IMR-90 (cell line): Measurements from ENCODE around the gene ZNF41. TPM values are rescaled to one million over a fixed set of nuclear protein-coding genes. Genes with fewer than 3 reads are reported as not detected.

ENCODE experiments used
- ATAC-seq: fragments of 200-7000 bp; cut with Tn5 transposase; 2 replicates; pipeline ENCODE4 v1.9.1; 2020; ENCODE audit warnings: low read depth, mild to moderate bottlenecking, moderate library complexity
- BruUV-seq: library from RNA; stranded (reverse); fragments of 400-500 nt; replicated peaks from 2 replicates; lab custom pipeline; 2021; lab: Mats Ljungman, UMichigan
- CTCF ChIA-PET: fragments of 300-600 bp; formaldehyde crosslinking; extraction: SDS; loops from one replicate; lab custom pipeline; 2021; ENCODE audit warnings: antibody characterized with exemption; lab: Yijun Ruan, JAX
- POLR2A ChIA-PET: fragments of 300-600 bp; sonication (Branson Sonifier 250); formaldehyde crosslinking; loops from one replicate; lab custom pipeline; 2022; ENCODE audit warnings: antibody characterized with exemption; ENCODE audit not compliant: unreplicated experiment; lab: Charles Lee
- DNase-seq: peaks from one replicate; pipeline ENCODE4 v3.0.0; 2013
- H2AFZ ChIP-seq: replicated peaks from 2 replicates; pipeline ENCODE3; 2013; ENCODE audit warnings: low read length, mild to moderate bottlenecking; ENCODE audit not compliant: poor library complexity
- H2AK5ac ChIP-seq: 2 replicates; pipeline ENCODE4 v1.6.1; 2013; ENCODE audit warnings: low read depth, low read length, inconsistent platforms
- H2AK9ac ChIP-seq: replicated peaks from 2 replicates; pipeline ENCODE3; 2013; ENCODE audit warnings: mild to moderate bottlenecking, low read depth, low read length, moderate library complexity; ENCODE audit not compliant: poor library complexity
- H2BK120ac ChIP-seq: 2 replicates; pipeline ENCODE4 v1.6.1; 2013; ENCODE audit warnings: low read depth, low read length, inconsistent platforms
- H2BK15ac ChIP-seq: 3 replicates; pipeline ENCODE4 v1.6.1; 2013; ENCODE audit warnings: low read depth, low read length, inconsistent platforms
- H2BK20ac ChIP-seq: 2 replicates; pipeline ENCODE4 v1.6.1; 2013; ENCODE audit warnings: low read depth, mild to moderate bottlenecking, inconsistent platforms, low read length, moderate library complexity
- H2BK5ac ChIP-seq: 2 replicates; pipeline ENCODE4 v1.6.1; 2013; ENCODE audit warnings: mild to moderate bottlenecking, low read depth, low read length, inconsistent platforms; ENCODE audit not compliant: poor library complexity, severe bottlenecking
- H3K14ac ChIP-seq: replicated peaks from 2 replicates; pipeline ENCODE4 v1.6.1; 2013; ENCODE audit warnings: low read depth, low read length, inconsistent platforms
- H3K18ac ChIP-seq: 2 replicates; pipeline ENCODE4 v1.6.1; 2013; ENCODE audit warnings: low read depth, low read length, control low read depth
- H3K23ac ChIP-seq: 2 replicates; pipeline ENCODE4 v1.6.1; 2013; ENCODE audit warnings: low read depth, low read length, inconsistent platforms
- H3K27ac ChIP-seq: 2 replicates; pipeline ENCODE4 v1.5.1; 2013; ENCODE audit warnings: mild to moderate bottlenecking, control low read depth, low read length; ENCODE audit not compliant: insufficient read depth
- H3K27me3 ChIP-seq: 2 replicates; pipeline ENCODE4 v1.6.1; 2013; ENCODE audit warnings: low read length; ENCODE audit not compliant: control insufficient read depth, insufficient read depth
- H3K36me3 ChIP-seq: 2 replicates; pipeline ENCODE4 v1.6.1; 2013; ENCODE audit warnings: low read length, mixed read lengths; ENCODE audit not compliant: control insufficient read depth, insufficient read depth
- H3K4ac ChIP-seq: 2 replicates; pipeline ENCODE4 v1.6.1; 2013; ENCODE audit warnings: low read depth, low read length, inconsistent platforms
- H3K4me1 ChIP-seq: 2 replicates; pipeline ENCODE4 v1.6.1; 2013; ENCODE audit warnings: low read length, mixed read lengths; ENCODE audit not compliant: control insufficient read depth, insufficient read depth
- H3K4me2 ChIP-seq: 2 replicates; pipeline ENCODE4 v1.6.1; 2013; ENCODE audit warnings: low read depth, mild to moderate bottlenecking, control low read depth, low read length, moderate library complexity
- H3K4me3 ChIP-seq: 2 replicates; pipeline ENCODE4 v1.5.1; 2013; ENCODE audit warnings: low read depth, mild to moderate bottlenecking, control low read depth, low read length, moderate library complexity; ENCODE audit not compliant: insufficient read depth
- H3K56ac ChIP-seq: 2 replicates; pipeline ENCODE4 v1.6.1; 2013; ENCODE audit warnings: low read length, inconsistent platforms; ENCODE audit not compliant: insufficient read depth; ENCODE audit errors: extremely low read depth
- H3K79me1 ChIP-seq, 2 experiments: 2 replicates each; pipeline ENCODE4 v1.6.1; 2013; ENCODE audit warnings: low read length in 2 of 2, inconsistent platforms in 1 of 2, low read depth in 1 of 2
- H3K9ac ChIP-seq: 2 replicates; pipeline ENCODE4 v1.6.1; 2013; ENCODE audit warnings: low read depth, low read length, control low read depth
- H3K9me1 ChIP-seq: 2 replicates; pipeline ENCODE4 v1.6.1; 2013; ENCODE audit warnings: low read length, inconsistent platforms; ENCODE audit not compliant: insufficient read depth
- H3K9me3 ChIP-seq: 2 replicates; pipeline ENCODE4 v1.6.1; 2013; ENCODE audit warnings: low read length; ENCODE audit not compliant: control insufficient read depth, insufficient read depth
- H4K20me1 ChIP-seq: 2 replicates; pipeline ENCODE4 v1.6.1; 2013; ENCODE audit warnings: low read length, inconsistent platforms; ENCODE audit not compliant: insufficient read depth
- H4K5ac ChIP-seq: 2 replicates; pipeline ENCODE4 v1.6.1; 2013; ENCODE audit warnings: mild to moderate bottlenecking, low read depth, low read length, control low read depth
- H4K8ac ChIP-seq, 2 experiments: 2 replicates each; pipeline ENCODE4 v1.6.1; 2013; ENCODE audit warnings: low read depth in 2 of 2, low read length in 2 of 2, control low read depth in 1 of 2, inconsistent platforms in 1 of 2
- H4K91ac ChIP-seq: 2 replicates; pipeline ENCODE4 v1.6.1; 2013; ENCODE audit warnings: low read depth, low read length, inconsistent platforms; ENCODE audit not compliant: insufficient read depth
- BHLHE40 ChIP-seq: fragments of 150-350 bp; IDR thresholded peaks from 2 replicates; pipeline ENCODE4 v1.6.1; 2016; ENCODE audit warnings: mild to moderate bottlenecking, low read depth, low read length
- NFE2L2 ChIP-seq: fragments of 150-350 bp; IDR thresholded peaks from 2 replicates; pipeline ENCODE4 v1.6.1; 2016; ENCODE audit warnings: low read depth, mild to moderate bottlenecking, low read length
- WGBS, 2 experiments: methylation state at CpG; one replicate each; pipeline versions ENCODE4 v1.1.5 to v1.1.7; 2013; ENCODE audit warnings: missing lambda C conversion rate in 2 of 2; ENCODE audit not compliant: insufficient read length in 1 of 2; ENCODE audit errors: extremely low coverage in 2 of 2; 5-methylcytosine and 5-hydroxymethylcytosine counted together
- dilution Hi-C: fragments of 300-500 bp; cut with HindIII; formaldehyde crosslinking; loops from one replicate; pipeline ENCODE4 v1.14.3; 2018; ENCODE audit warnings: low sequenced_read_pairs; ENCODE audit not compliant: unreplicated experiment
- in situ Hi-C: fragments of 300-500 bp; cut with MboI; formaldehyde crosslinking; loops from 3 replicates; pipeline ENCODE4 v1.14.3; 2019; ENCODE audit warnings: low sequenced_read_pairs, inconsistent platforms, mixed read lengths
- intact Hi-C: fragments of 100-400 bp; cut with micrococcal nuclease; formaldehyde crosslinking; loops from 2 replicates; pipeline ENCODE4 v1.10.0; 2022
- polyA plus RNA-seq, 3 experiments: library from polyadenylated mRNA; depleted of rRNA; stranded (reverse); fragments of >200 nt; gene quantifications; 2 replicates each; pipeline ENCODE4 v1.2.3, GENCODE V29; 2012; ENCODE audit warnings: low replicate concordance in 1 of 3
- total RNA-seq: library from RNA; depleted of rRNA; stranded (reverse); fragments of >200 nt; gene quantifications from 2 replicates; pipeline ENCODE4 v1.2.3, GENCODE V29; 2012

The ZNF41 gene
- total and polyA plus RNA-seq, 2 of the 4 experiments (the other 2 are of a cell fraction), result 2.8 to 8.1 TPM

- in situ Hi-C loops (no loop called here), dilution Hi-C loops (no loop called here), intact Hi-C loops (loop anchor here (5.0 kb wide), 1 partner anchor 291 kb away; the partner anchor contains the start of gene UBA1)
- 25% methylated on average over 8 of the region's 24 CpGs; no CpG with 5 or more reads in 1 of the 2 experiments for WGBS, 2 experiments
- Histone ChIP-seq H3K4ac (peak overlapping the region; percentile 56), H3K27me3 (no peaks in the 10 kb centered on the region), H2AK9ac (peak overlapping the region; percentile 45), H3K56ac (peak overlapping the region; percentile 67), H3K14ac (peak overlapping the region; percentile 77), H3K4me1 (peaks cover 2% of the 10 kb centered on the region), H2AK5ac (peak overlapping the region; percentile 52; the same call in 1 of the 2 replicates), H3K4me2 (peak overlapping the region; percentile 97), H3K27ac (peak overlapping the region; percentile 93), H3K18ac (peak overlapping the region; percentile 60; the same call in 1 of the 2 replicates), H2BK120ac (peak overlapping the region; percentile 48), H3K79me1 (peaks cover 0 to 28% of the 10 kb centered on the region in 2 experiments; a peak in 3 of 4 replicates), H2BK15ac (peak overlapping the region; percentile 3; the same call in 1 of the 3 replicates), H4K20me1 (no peaks in the 10 kb centered on the region), H3K36me3 (no peaks in the 10 kb centered on the region), H2AFZ (peak overlapping the region; percentile 92), H3K4me3 (peak overlapping the region; percentile 80), H2BK20ac (no peak overlapping the region), H2BK5ac (peak overlapping the region; percentile 83), H3K9me3 (no peaks in the 10 kb centered on the region), H4K8ac (peak overlapping the region; percentile 38 to 96), H3K23ac (peak overlapping the region; percentile 85), H4K5ac (peak overlapping the region; percentile 95), H4K91ac (peak overlapping the region; percentile 50), H3K9me1 (no peaks in the 10 kb centered on the region), H3K9ac (peak overlapping the region; percentile 91)
- ChIA-PET POLR2A (interaction anchor here (0.6 kb wide), 1 partner anchor 30 kb away, joined by 3 read pairs; no protein-coding TSS in a partner anchor), CTCF (no interaction called here)
- BruUV-seq, result TSS peak; percentile 68
- DNase-seq (peak; percentile 30), ATAC-seq (no peak)
- TF ChIP-seq NFE2L2 (no peak), BHLHE40 (peak; percentile 63)
Measured at GRCh38 chrX:47483306-47484268, 565 bp upstream of the ZNF41 start.
